Astrocyte of the cerebellum (primary cell): ENCODE measurements around the gene HDAC9.

Experiments
- DNase-seq: peaks from one replicate; pipeline ENCODE4 v3.0.0-alpha.2; 2011; ENCODE audit warnings: low read depth
- H3K4me3 ChIP-seq: 2 replicates; pipeline ENCODE4 v1.5.1; 2011; ENCODE audit warnings: mild to moderate bottlenecking, low read depth, low read length, moderate library complexity
- CTCF ChIP-seq: IDR thresholded peaks from 2 replicates; pipeline ENCODE4 v1.5.1; 2012; ENCODE audit warnings: low read length, low read depth, moderate library complexity, mild to moderate bottlenecking; ENCODE audit errors: missing control alignments
- in situ Hi-C: cut with HindIII; loops from 2 replicates; pipeline ENCODE4 v1.10.0; 2017; ENCODE audit warnings: low sequenced_read_pairs

HDAC9 gene

GRCh38 chr7:18597754-18598153 lies 102.2 kb downstream of the HDAC9 start:
- DNase-seq: no peak
- H3K4me3 ChIP-seq: no peak overlapping the region
- TF ChIP-seq CTCF: no peak
- in situ Hi-C loops: loop anchor here (25.0 kb wide), 1 partner anchor 515 kb away; the partner anchor contains the start of gene TWIST1

GRCh38 chr7:18607025-18607424 lies 111.5 kb downstream of the HDAC9 start:
- H3K4me3 ChIP-seq: no peak overlapping the region
- peak; percentile 23 for DNase-seq
- no peak for TF ChIP-seq CTCF
- in situ Hi-C loops: no loop called here

DNA sequence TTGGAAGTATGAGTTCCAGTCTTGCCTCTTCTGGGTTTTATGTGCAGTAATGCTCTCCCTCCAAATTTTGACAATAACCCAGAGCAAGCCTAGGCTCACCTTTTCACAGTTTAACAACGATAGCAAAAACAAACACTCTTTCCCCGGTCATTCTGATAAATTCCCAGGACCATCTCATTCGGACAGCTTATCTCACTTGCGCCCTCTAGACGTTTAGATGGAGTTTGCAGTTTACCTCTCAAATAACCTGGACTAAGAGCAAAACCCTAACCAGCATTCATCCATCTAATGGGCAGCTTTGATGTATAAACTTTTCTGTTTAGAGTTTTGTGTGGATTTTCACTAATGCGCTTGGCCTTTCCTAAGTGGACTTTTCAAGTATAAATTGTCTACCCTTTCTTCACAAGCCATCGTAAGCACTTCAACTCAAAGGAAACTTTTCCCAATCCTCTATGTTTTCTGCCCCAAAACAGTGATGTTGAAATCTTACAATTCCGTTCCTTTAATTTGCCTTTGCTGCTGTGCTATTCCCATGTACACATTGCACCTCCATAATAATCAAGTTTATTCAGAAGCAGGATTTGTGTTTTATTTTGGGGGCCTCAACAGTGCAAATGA lies 114.9 kb downstream of the HDAC9 start:
- in situ Hi-C loops: no loop called here
- no peak overlapping the region for H3K4me3 ChIP-seq
- TF ChIP-seq CTCF: peak; percentile 43
- DNase-seq: no peak

GRCh38 chr7:18614841-18615240 lies 119.3 kb downstream of the HDAC9 start:
- DNase-seq: no peak
- no peak overlapping the region for H3K4me3 ChIP-seq
- in situ Hi-C loops: no loop called here
- TF ChIP-seq CTCF: no peak

DNA sequence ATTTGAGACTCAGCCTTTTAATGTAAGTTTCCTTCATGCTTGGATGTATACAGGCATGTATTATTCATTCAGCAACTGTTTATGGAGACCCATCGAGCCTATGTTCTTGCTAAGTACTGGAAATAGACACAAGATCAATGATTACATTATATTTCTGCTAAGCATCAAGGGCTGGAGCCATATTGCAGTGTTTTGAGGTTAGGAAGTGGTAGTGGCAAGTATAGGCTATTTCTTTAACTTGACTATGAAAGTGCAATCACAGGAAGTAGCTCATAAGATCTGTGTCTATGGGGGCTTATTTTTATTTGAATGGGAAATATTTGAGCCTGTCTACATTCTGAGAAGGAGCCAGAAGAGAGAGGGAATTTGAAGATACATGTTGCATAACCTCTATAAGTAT lies 123.8 kb downstream of the HDAC9 start:
- no peak for DNase-seq
- TF ChIP-seq CTCF: no peak
- in situ Hi-C loops: no loop called here
- H3K4me3 ChIP-seq: no peak overlapping the region

GRCh38 chr7:18623389-18623788 lies 127.8 kb downstream of the HDAC9 start:
- DNase-seq: no peak
- in situ Hi-C loops: no loop called here
- no peak overlapping the region for H3K4me3 ChIP-seq
- TF ChIP-seq CTCF: no peak
